ENCODE data around the gene PSME3IP1.
"Not testable (repeated sequence)": the region's sequence is repeated elsewhere in the genome, so short reads cannot be mapped to it uniquely, and the experiment has no call there.

The PSME3IP1 gene

GRCh38 chr16:57118461-57119084, 67.3 kb downstream of the PSME3IP1 start:
- no peak for DNase-seq

GRCh38 chr16:57115514-57116182, 70.2 kb downstream of the PSME3IP1 start:
- DNase-seq: no peak

GRCh38 chr16:57115168-57115513, 70.7 kb downstream of the PSME3IP1 start:
- DNase-seq: no peak

- DNase-seq: no peak
These were observed 72.2 kb downstream of the PSME3IP1 start for GRCh38 chr16:57113664-57114063.

- DNase-seq: no peak
These were observed 72.8 kb downstream of the PSME3IP1 start for GRCh38 chr16:57113042-57113453.

- DNase-seq: no peak
These were observed 73.3 kb downstream of the PSME3IP1 start for GRCh38 chr16:57112403-57113041.

- DNase-seq: no peak
These were observed 74.4 kb downstream of the PSME3IP1 start for GRCh38 chr16:57111420-57111819.

- DNase-seq: no peak
These were observed 74.9 kb downstream of the PSME3IP1 start for GRCh38 chr16:57110937-57111336.

GRCh38 chr16:57109259-57110105, 76.4 kb downstream of the PSME3IP1 start:
- not testable (repeated sequence) for DNase-seq

GRCh38 chr16:57108432-57108831, 77.4 kb downstream of the PSME3IP1 start:
- no peak for DNase-seq

GRCh38 chr16:57107321-57107922, 78.4 kb downstream of the PSME3IP1 start:
- no peak for DNase-seq

GRCh38 chr16:57106767-57107166, 79.1 kb downstream of the PSME3IP1 start:
- no peak for DNase-seq

- no peak for DNase-seq
These were observed 80.7 kb downstream of the PSME3IP1 start for GRCh38 chr16:57105184-57105583.

GRCh38 chr16:57104706-57105105, 81.1 kb downstream of the PSME3IP1 start:
- DNase-seq: no peak

- no peak for DNase-seq
These were observed 82.7 kb downstream of the PSME3IP1 start for GRCh38 chr16:57102888-57103851.

Data from AML-193 (cell line).